Muscle layer of duodenum (tissue), 2 donors: ENCODE measurements around the gene GLA.
A peak's percentile ranks its signal among the peaks of the same experiment; 100 is the strongest.

Source experiments
- H3K27ac ChIP-seq: one replicate; pipeline ENCODE4 v1.7.0; 2013; ENCODE audit warnings: mild to moderate bottlenecking, low read length
- H3K27me3 ChIP-seq: one replicate; pipeline ENCODE4 v1.7.0; 2013; ENCODE audit warnings: low read depth, mild to moderate bottlenecking, control low read depth, low read length
- H3K36me3 ChIP-seq, 2 donors: one replicate each; pipeline ENCODE4 v1.7.0; 2013; ENCODE audit warnings: low read length in 2 of 2, control low read depth in 1 of 2, mild to moderate bottlenecking in 1 of 2; ENCODE audit not compliant: insufficient read depth in 2 of 2, control insufficient read depth in 1 of 2
- H3K4me1 ChIP-seq, 2 donors: one replicate each; pipeline ENCODE4 v1.7.0; 2013; ENCODE audit warnings: low read length in 2 of 2, mild to moderate bottlenecking in 2 of 2, control low read depth in 1 of 2, moderate library complexity in 1 of 2; ENCODE audit not compliant: insufficient read depth in 2 of 2, control insufficient read depth in 1 of 2
- H3K4me3 ChIP-seq, 2 donors: one replicate each; pipeline ENCODE4 v1.7.0; 2013; ENCODE audit warnings: low read length in 2 of 2, low read depth in 1 of 2, mild to moderate bottlenecking in 1 of 2
- H3K9me3 ChIP-seq, 2 donors: one replicate each; pipeline ENCODE4 v1.7.0; 2013; ENCODE audit warnings: low read length in 2 of 2, control low read depth in 1 of 2, mild to moderate bottlenecking in 1 of 2; ENCODE audit not compliant: control insufficient read depth in 1 of 2
- donor health status: healthy.

The GLA gene

GRCh38 chrX:101417190-101417589, 9.5 kb upstream of the GLA start:
- H3K36me3 ChIP-seq: peaks cover 2 to 10% of the 10 kb centered on the region in 2 donors
- no peaks in the 10 kb centered on the region for H3K27me3 ChIP-seq
- H3K9me3 ChIP-seq: no peaks in the 10 kb centered on the region
- H3K27ac ChIP-seq: peak overlapping the region; percentile 91
- peaks cover 10 to 22% of the 10 kb centered on the region in 2 donors for H3K4me1 ChIP-seq
- peak overlapping the region in 1 of 2 donors; percentile 60 for H3K4me3 ChIP-seq

GRCh38 chrX:101416691-101417090, 9.0 kb upstream of the GLA start:
- H3K4me1 ChIP-seq: peaks cover 10 to 27% of the 10 kb centered on the region in 2 donors

GRCh38 chrX:101415180-101416145, 7.7 kb upstream of the GLA start:
- H3K27ac ChIP-seq: peak overlapping the region; percentile 60
- no peak overlapping the region for H3K4me3 ChIP-seq
- no peaks in the 10 kb centered on the region for H3K9me3 ChIP-seq
- peaks cover 6 to 14% of the 10 kb centered on the region in 2 donors for H3K36me3 ChIP-seq
- peaks cover 10 to 31% of the 10 kb centered on the region in 2 donors for H3K4me1 ChIP-seq
- no peaks in the 10 kb centered on the region for H3K27me3 ChIP-seq

More at GRCh38 chrX:101416691-101417090, 9.0 kb upstream of the GLA start:
- Histone ChIP-seq H3K36me3 (peaks cover 6 to 14% of the 10 kb centered on the region in 2 donors), H3K27ac (no peak overlapping the region), H3K27me3 (no peaks in the 10 kb centered on the region), H3K9me3 (no peaks in the 10 kb centered on the region), H3K4me3 (no peak overlapping the region)

- Histone ChIP-seq H3K27ac (no peak overlapping the region), H3K9me3 (no peaks in the 10 kb centered on the region), H3K27me3 (no peaks in the 10 kb centered on the region), H3K4me1 (peaks cover 3 to 21% of the 10 kb centered on the region in 2 donors), H3K4me3 (no peak overlapping the region), H3K36me3 (peaks cover 6 to 14% of the 10 kb centered on the region in 2 donors)
These were observed 4.3 kb upstream of the GLA start for GRCh38 chrX:101411984-101412383.

GRCh38 chrX:101410461-101410860, 2.7 kb upstream of the GLA start:
- Histone ChIP-seq H3K9me3 (no peaks in the 10 kb centered on the region), H3K27me3 (no peaks in the 10 kb centered on the region), H3K4me3 (peak overlapping the region in 1 of 2 donors; percentile 42), H3K27ac (peak overlapping the region; percentile 56), H3K36me3 (peaks cover 6 to 14% of the 10 kb centered on the region in 2 donors), H3K4me1 (peaks cover 0 to 22% of the 10 kb centered on the region in 2 donors)

- peaks cover 0 to 22% of the 10 kb centered on the region in 2 donors for H3K4me1 ChIP-seq
- H3K9me3 ChIP-seq: no peaks in the 10 kb centered on the region
- peaks cover 6 to 14% of the 10 kb centered on the region in 2 donors for H3K36me3 ChIP-seq
- no peaks in the 10 kb centered on the region for H3K27me3 ChIP-seq
- H3K27ac ChIP-seq: peak overlapping the region; percentile 98
- H3K4me3 ChIP-seq: peak overlapping the region; percentile 72 to 85
These were observed 1.3 kb upstream of the GLA start for GRCh38 chrX:101409043-101409442.

GRCh38 chrX:101408532-101408841, 762 bp upstream of the GLA start:
- Histone ChIP-seq H3K27me3 (no peaks in the 10 kb centered on the region), H3K4me3 (peak overlapping the region; percentile 72 to 85), H3K27ac (peak overlapping the region; percentile 98), H3K9me3 (no peaks in the 10 kb centered on the region), H3K36me3 (peaks cover 6 to 14% of the 10 kb centered on the region in 2 donors), H3K4me1 (peaks cover 0 to 22% of the 10 kb centered on the region in 2 donors)

- Histone ChIP-seq H3K36me3 (peaks cover 4 to 5% of the 10 kb centered on the region in 2 donors), H3K27me3 (no peaks in the 10 kb centered on the region), H3K4me1 (peaks cover 0 to 16% of the 10 kb centered on the region in 2 donors), H3K27ac (peak overlapping the region; percentile 98), H3K9me3 (no peaks in the 10 kb centered on the region), H3K4me3 (peak overlapping the region; percentile 72 to 85)
These were observed 468 bp downstream of the GLA start for GRCh38 chrX:101407167-101407747.

- H3K9me3 ChIP-seq: no peaks in the 10 kb centered on the region
- H3K27me3 ChIP-seq: no peaks in the 10 kb centered on the region
- H3K27ac ChIP-seq: no peak overlapping the region
- peaks cover 3 to 10% of the 10 kb centered on the region in 2 donors for H3K36me3 ChIP-seq
- H3K4me3 ChIP-seq: no peak overlapping the region
- no peaks in the 10 kb centered on the region for H3K4me1 ChIP-seq
These were observed 7.9 kb downstream of the GLA start for GRCh38 chrX:101399825-101400224.

- no peaks in the 10 kb centered on the region for H3K9me3 ChIP-seq
- no peak overlapping the region for H3K27ac ChIP-seq
- H3K4me3 ChIP-seq: no peak overlapping the region
These were observed 9.0 kb downstream of the GLA start for GRCh38 chrX:101398694-101399093.

GRCh38 chrX:101397779-101398178, 9.9 kb downstream of the GLA start:
- no peak overlapping the region for H3K4me3 ChIP-seq
- H3K27ac ChIP-seq: no peak overlapping the region
- peaks cover 3 to 16% of the 10 kb centered on the region in 2 donors for H3K36me3 ChIP-seq
- no peaks in the 10 kb centered on the region for H3K27me3 ChIP-seq
- no peaks in the 10 kb centered on the region for H3K4me1 ChIP-seq
- no peaks in the 10 kb centered on the region for H3K9me3 ChIP-seq

More at GRCh38 chrX:101398694-101399093, 9.0 kb downstream of the GLA start:
- H3K36me3 ChIP-seq: peaks cover 3 to 10% of the 10 kb centered on the region in 2 donors
- no peaks in the 10 kb centered on the region for H3K27me3 ChIP-seq
- no peaks in the 10 kb centered on the region for H3K4me1 ChIP-seq
